GM19455 (cell line): ENCODE results near the gene SHISA4.
"Not testable (repeated sequence)": the region's sequence is repeated elsewhere in the genome, so short reads cannot be mapped to it uniquely, and the experiment has no call there.

Experiments
- ATAC-seq: cut with Tn5 transposase; IDR thresholded peaks from one replicate; pipeline ENCODE4 v1.9.1; 2021; ENCODE audit not compliant: unreplicated experiment

The SHISA4 gene, protein sequence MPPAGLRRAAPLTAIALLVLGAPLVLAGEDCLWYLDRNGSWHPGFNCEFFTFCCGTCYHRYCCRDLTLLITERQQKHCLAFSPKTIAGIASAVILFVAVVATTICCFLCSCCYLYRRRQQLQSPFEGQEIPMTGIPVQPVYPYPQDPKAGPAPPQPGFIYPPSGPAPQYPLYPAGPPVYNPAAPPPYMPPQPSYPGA

DNA sequence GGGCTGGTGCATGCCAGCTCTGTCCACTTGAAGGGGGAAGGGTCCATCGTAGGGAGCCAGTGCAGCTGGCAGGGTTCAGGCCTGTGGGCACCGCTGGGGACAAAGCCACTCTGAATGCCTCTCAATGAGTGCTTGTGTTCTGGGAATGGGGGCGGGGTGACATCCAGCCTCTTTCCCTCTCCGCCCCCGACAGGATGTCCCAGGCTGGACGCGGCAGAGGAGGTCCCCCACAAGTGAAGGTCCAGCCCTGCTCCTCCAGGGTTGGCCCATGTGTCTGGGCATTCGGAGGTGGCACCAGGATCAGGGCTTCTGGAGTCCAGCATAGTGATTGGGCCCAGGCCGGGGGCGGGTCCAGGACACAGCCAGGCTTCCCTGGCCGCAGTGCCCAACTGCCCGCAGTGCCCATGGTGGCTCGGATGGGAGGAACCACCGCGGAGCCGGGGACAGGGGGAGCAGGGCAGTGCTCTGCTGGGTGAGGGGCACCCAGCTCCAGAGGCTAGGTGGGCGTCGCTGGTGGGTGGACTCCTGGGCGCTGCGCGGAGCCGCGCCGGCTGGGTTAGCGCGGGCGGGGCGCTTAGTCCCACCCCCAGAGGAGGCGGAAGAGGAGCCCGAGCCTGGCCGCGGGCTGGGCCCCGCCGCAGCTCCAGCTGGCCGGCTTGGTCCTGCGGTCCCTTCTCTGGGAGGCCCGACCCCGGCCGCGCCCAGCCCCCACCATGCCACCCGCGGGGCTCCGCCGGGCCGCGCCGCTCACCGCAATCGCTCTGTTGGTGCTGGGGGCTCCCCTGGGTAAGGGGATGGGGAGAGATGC, at the start of gene SHISA4:
Gene SHISA4, plus strand, starts transcription at position 617 of the 808 bp plus-strand sequence. Its CDS starts 97 bp downstream, at position 714.
- ATAC-seq: no peak

DNA sequence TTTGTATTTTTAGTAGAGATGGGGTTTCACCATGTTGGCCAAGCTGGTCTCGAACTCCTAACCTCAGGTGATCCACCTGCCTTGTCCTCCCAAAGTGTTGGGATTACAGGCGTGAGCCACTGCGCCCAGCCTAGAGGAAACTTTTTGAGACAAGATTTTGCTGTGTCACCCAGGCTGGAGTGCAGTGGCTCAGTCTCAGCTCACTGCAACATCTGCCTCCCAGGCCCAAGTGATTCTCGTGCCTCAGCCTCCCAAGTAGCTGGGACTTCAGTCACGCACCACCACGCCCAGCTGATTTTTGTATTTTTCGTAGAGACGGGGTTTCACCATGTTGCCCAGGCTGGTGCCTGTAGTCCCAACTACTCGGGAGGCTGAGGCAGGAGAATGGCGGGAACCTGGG, 49.6 kb upstream of the SHISA4 start:
- ATAC-seq: not testable (repeated sequence)

DNA sequence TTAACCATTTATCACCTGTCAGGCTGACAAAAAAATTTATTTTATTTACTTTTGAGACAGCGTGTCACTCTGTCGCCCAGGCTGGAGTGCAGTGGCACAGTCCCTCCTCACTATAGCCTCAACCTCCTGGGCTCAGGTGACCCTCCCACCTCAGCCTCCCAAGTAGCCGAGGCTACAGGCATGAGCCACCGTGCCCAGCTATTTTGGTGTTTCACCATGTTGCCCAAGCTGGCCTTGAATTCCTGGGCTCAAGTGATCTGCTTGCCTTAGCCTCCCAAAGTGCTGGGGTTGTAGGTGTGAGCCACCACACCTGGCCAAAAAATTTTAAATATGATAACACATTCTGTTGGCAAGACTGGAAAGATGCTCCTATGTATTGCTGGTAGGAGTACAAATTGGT, 48.6 kb upstream of the SHISA4 start:
- ATAC-seq: no peak

DNA sequence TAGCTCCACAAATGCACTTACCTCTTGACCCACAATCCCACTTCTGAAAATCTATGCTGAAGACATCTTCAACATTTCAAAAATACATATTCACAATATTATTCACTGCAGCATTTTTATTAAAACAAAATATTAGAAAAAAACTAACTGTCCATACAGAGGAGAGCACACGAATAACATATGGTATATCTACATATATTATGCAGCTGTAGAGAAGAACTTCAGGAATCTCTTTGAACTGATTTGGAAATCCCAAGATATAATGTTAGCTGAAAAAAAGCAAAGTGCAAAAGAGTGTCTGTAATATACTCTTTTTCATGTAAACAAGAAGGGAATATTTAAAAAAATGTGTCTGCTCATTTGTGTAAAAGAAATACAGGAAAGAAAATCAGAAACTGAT, 48.2 kb upstream of the SHISA4 start:
- no peak for ATAC-seq

DNA sequence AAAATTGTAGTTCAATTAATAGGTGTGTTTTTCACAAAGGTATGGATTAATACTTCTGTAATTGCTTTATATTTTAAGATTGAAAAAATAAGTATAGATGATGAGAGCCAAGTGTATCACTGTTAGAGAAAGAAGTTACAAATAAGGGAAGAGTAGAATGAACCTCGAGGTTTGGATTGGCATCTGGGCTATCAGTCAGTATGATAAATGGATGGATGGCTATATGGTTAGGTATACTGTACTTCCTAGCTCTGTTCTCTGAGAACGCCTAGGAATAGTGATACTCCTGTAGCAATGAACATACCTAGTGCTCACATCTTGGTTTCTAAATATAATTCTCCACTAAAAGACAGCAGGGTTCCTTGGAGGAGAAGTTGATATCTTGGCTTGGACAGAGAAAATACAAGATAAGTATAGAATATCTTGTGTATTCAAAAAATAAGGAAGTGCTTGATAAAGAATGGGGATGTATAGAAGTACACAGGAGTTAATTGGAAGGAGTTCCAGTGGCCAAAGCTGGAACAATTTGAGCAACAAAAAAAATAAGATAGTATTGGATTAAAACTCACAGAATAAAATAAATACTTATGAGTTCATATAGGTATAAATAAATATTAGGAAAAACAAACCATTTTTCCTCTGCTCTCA, 47.3 kb upstream of the SHISA4 start:
- no peak for ATAC-seq

DNA sequence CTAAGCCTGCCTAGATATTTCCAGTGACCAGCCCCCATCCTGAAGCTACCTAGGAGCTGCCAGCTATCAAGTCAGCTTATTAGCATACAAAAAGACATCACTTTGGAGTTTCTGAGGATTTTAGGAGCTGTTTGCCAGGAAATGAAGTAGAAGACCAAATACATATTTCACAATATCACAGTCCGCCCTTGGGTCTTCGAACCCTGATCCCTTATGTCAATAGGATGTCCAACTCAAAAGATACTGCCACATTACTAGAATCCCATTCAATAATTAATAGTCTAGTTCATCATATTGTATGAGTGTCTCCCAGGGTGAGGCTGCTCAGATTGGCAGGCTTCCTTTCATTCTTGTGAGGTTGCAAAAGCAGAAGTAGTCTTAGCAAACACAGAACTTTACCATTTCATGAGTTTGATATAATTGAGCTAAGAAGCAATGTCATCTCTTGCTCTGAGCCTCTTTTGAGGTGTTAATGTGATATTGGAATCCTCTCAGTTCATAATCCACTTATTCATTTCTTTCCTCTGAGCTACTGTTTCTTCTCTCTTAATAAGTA, 46.1 kb upstream of the SHISA4 start:
- no peak for ATAC-seq

DNA sequence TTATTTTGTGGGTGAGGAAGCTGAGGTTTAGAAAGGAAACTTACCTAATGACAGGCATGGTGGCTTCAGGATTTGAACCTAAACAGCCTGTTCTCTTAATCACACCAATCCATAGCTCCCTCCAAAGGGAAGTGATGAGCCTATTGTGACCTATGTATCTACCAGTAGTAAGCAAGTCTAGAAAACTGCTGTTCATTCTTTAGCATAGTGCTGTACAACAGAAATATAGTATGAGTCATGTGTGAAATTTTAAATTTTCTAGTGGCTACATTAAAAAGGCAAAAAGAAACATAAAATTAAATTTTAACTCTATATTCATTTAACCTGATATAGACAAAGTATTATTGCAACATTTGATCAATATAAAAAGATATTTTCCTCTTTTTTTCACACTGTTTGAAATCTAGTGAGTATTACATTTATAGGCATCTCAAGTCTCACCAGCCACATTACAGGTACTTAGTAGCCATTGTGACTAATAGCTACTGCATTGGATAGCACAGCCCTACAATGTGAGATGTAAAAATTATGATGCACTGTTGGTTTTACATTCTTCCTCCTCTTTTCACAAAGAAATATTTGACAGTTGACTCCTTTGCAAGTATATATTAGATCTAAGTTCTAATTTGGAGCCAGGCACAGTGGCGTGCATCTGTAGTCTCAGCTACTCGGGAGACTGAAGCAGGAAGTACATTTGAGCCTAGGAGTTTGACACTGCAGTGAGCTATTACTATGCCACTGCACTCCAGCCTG, 43.2 kb upstream of the SHISA4 start:
- no peak for ATAC-seq

DNA sequence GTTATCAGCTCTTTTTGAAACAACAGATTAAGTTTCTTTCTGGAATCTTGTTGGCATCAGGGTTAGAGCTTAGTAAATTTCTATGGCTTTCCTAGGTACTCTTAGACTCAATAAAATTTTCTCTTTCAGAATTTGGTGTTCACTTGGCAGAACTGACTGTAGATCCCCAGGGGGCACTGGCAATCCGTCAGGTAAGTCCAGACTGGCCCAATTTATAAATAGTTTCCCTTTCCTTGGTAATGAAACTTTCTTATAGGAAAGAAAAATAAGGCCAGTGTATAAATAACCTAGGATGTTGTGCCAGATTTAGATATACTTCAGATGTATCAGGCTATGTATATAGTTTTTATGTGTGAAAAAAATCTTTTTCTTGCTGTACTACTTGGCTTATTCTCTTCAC, 41.5 kb upstream of the SHISA4 start:
- no peak for ATAC-seq

DNA sequence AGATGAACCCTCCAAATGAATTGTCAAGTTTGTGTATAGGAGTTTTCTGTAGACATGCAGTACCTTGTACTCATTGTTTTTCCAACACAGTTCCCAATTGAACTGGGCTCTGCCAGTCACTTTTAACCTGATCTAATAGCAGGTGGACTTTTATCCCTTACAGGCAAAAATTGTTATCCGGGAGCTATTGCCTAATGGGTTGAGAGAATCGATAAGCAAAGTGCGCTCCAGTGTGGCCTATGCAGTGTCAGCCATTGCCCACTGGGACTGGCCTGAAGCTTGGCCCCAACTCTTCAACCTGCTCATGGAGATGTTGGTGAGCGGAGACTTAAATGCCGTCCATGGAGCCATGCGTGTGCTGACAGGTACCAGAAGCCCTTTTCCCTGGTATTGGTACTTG, 40.5 kb upstream of the SHISA4 start:
- ATAC-seq: no peak

DNA sequence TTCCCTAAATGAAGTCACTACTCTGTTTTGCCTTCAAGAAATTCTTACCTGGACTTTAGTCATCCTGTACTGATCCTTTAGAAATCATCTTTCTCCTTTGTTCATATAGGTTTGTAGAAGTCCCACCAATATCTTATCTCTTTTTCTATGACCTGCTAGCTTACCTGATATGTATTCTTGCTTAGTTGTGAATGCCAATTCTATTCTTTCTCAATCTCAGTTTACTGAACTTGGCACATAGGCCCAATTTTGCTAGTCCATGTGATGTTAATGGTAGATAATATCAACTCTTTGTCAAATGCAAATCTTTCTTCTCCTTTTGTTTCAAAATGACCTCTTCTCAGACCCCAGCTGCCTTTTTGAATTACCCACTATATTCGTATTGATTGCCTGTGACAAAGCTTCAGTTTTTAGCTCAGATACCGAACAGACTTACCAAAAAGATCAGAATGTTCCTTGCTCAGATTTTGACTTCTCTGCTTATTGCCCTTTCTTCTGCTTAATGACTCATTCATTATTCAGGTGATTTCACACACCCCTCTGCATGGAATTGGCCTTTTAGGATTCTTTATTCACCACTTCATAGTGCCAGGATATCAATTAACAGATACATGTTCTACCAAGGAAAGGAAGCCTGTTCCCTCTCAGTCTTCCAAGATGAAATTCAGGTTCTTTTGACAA, 39.2 kb upstream of the SHISA4 start:
- ATAC-seq: no peak

DNA sequence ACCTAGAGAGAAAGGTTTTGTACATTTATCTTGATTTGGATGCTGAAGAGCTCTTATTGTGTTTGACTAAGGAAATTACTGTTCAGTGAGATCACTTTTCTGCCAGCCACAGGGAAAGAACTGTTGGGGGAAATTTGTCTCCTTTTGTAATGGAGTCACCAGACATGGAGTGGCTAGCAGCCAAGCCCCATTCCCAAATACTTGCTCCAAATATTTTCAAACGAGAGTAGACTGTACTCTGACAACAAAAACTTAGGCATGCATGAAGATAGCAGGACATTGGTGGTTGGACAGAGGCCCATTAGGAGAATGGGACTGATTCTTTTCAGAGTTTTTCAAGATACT, 38.7 kb upstream of the SHISA4 start:
- no peak for ATAC-seq

DNA sequence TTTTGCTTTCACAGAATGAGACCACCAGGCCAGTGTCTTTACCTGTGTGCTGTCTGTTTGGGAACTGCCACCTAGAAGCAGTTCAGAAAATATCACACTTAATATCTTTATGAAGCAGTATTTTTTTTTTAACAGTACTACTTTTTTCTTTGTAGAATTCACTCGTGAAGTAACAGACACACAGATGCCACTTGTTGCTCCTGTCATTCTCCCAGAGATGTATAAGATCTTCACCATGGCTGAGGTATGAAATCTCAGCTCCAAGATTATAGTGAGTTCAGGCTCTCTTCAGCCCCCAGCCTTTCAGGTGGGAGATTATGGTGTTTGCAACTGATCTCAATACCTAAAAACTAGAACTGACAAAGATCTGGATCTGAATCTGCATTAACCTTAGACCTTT, 36.7 kb upstream of the SHISA4 start:
- ATAC-seq: no peak

DNA sequence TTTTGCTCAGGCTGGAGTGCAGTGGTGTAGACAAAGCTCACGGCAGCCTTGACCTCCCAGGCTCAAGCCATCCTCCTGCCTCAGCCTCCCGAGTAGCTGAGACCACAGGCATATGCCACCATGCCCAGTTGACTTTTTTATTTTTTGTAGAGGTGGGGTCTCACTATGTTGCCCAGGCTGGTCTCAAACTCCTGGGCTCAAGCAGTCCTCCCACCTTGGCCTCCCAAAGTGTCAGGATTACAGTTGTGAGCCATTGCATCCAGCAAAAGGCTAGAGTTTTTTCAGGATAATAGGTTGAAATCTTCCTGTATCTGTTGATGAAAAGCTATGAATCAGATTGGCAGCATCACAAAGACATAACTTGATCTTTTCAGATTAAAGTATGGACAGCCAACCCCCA, 32.0 kb upstream of the SHISA4 start:
- ATAC-seq: not testable (repeated sequence)

DNA sequence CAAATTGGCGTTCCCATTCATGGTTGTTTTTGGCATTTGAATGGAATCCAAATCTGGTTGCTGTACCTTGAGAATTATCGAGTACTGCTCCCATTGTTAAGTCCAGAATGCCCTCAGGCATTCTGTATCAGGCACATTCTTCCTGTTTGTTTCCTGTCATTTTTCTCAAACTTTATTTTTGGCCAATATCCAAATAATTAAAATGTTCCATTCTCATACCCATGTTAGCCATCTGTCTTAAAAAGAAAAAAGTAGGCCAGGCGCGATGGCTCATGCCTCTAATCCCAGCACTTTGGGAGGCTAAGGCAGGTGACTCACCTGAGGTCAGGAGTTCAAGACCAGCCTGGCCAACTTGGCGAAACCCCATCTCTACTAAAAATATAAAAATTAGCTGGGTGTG, 29.3 kb upstream of the SHISA4 start:
- ATAC-seq: no peak

DNA sequence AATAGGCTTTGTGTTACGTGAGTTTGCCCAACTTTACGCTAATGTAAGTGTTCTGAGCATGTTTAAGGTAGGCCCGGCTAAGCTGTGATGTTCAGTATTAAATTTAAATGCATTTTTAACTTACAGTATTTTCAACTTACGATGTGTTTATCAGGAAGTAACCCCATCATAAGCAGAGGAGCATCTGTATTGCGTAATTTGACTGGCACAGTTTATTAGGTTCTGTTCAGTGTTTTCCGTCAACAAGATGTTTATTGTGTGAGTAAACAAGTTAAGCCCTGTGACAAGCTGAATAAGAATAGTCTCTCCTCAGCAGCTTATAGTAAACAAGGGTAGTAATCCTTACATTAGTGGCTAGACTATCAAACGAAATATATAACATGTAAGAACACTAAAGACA, 27.2 kb upstream of the SHISA4 start:
- no peak for ATAC-seq

DNA sequence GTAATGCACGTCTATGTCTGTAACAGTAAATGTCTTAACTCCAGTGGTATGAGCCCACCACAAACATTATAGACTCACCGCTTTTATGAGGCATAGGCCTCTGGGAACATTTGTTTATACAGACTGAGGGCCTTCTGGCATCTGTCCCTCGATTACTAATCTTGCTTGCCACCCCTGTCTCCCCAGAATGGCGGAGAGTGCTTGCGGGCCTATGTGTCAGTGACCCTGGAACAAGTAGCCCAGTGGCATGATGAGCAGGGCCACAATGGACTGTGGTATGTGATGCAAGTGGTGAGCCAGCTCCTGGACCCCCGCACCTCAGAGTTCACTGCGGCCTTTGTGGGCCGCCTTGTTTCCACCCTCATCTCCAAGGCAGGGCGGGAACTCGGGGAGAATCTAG, 18.3 kb upstream of the SHISA4 start:
- ATAC-seq: no peak

DNA sequence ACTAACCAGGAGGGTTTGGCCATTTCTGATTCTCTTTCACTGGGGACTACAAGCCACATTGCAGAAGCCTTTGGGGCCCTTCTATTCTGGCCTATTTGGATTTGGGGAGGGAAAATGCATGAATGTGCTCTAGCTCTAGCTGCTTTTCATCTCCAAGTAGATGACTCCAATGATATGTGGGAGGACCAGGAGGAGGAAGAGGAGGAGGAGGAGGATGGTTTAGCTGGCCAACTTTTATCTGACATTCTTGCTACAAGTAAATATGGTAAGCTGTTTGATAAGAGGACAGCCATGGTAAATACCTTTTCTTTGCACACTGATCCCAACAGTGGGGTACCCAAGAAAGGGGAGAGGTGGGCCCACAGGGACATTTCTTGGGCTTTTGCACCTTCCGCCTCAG, 14.0 kb upstream of the SHISA4 start:
- no peak for ATAC-seq

DNA sequence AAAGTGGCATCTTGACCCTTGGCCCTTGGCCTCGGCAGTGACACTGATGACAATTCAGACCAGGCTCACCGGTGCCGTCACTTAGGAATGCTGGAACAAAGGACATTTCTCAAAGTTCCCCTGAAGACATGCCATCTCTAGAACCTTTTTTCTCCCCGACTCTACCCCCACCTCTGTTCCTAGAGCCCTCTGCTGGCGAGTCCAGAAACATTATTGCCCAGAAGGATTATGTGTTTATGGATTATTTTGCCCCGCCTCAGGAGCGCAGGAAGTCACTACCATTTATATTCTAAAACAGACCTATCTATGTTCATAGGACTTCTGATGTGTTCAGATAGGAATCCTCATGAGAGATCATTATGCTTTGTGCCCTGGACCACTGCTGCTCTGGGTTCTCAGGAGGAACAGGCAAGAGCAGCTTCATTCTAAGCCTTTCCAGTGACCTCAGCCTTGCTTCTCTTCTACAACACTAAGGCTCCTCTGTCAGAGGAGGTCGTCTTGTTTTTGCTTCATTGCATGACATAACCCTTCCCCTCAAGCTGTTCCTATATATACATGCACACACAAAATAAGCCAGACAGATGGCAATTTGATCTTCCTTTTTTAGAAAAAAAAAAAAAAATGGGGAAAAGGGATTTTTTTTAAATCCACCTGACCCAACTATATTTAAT, 12.4 kb upstream of the SHISA4 start:
- no peak for ATAC-seq

DNA sequence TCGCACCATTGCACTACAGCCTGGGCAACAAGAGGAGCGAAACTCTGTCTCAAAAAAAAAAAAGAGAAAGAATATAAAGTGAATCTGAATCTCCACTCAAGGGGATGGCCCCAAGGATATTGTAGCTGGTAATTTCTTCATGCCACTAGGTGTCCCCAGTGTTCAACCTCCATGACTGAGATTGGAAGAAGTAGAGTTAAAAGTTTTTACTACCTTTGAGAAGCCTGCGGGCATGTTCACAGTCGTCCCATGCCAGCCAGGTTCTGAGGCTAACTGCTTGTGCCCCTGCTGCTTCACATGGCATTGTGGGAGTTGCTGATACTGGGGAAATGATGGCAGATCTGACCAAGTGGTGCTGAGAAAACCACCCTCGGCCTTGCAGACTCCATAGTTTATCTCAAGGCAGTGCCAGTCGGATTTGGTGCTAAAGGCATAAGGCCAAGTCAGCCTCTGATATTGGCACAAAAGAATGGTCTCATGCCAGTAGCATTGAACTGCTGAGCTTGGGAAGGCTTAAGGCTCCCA, 10.8 kb upstream of the SHISA4 start:
- ATAC-seq: no peak
